ENCODE measurements around the gene RBM15.

- TF ChIP-seq, protein P1, sequence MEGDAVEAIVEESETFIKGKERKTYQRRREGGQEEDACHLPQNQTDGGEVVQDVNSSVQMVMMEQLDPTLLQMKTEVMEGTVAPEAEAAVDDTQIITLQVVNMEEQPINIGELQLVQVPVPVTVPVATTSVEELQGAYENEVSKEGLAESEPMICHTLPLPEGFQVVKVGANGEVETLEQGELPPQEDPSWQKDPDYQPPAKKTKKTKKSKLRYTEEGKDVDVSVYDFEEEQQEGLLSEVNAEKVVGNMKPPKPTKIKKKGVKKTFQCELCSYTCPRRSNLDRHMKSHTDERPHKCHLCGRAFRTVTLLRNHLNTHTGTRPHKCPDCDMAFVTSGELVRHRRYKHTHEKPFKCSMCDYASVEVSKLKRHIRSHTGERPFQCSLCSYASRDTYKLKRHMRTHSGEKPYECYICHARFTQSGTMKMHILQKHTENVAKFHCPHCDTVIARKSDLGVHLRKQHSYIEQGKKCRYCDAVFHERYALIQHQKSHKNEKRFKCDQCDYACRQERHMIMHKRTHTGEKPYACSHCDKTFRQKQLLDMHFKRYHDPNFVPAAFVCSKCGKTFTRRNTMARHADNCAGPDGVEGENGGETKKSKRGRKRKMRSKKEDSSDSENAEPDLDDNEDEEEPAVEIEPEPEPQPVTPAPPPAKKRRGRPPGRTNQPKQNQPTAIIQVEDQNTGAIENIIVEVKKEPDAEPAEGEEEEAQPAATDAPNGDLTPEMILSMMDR (IDR thresholded peaks at IDR 0.05), result no peak
- no peak for TF ChIP-seq POLR2A (IDR thresholded peaks at IDR 0.05)
Measured at GRCh38 chr1:110347182-110347893, 8.2 kb downstream of the RBM15 start.
